HEK293 (cell line): Measurements from ENCODE around the gene DCC.

ENCODE experiments used
- CTCF ChIA-PET: fragments of 350-600 bp; formaldehyde crosslinking; extraction: SDS; loops from one replicate; lab custom pipeline; 2021; ENCODE audit warnings: antibody characterized with exemption; lab: Yijun Ruan, JAX
- POLR2A ChIA-PET: fragments of 300-600 bp; formaldehyde crosslinking; extraction: SDS; loops from one replicate; lab custom pipeline; 2020; ENCODE audit warnings: antibody characterized with exemption, inconsistent platforms; lab: Yijun Ruan, JAX
- H3K27ac ChIP-seq: fragments of 200-500 bp; sonication (Bioruptor generic); 2 replicates; pipeline ENCODE4 v1.5.1; 2014; ENCODE audit warnings: low read depth, low read length, control low read depth, inconsistent platforms; ENCODE audit errors: extremely low read depth
- H3K36me3 ChIP-seq, 2 experiments: fragments of 200-500 bp in 1 of 2; sonication (Bioruptor generic) in 1 of 2; 1 replicate in 1 of 2; 2 replicates in 1 of 2; pipeline ENCODE4 v1.5.1; 2014 to 2017; ENCODE audit warnings: inconsistent platforms in 2 of 2, low read length in 2 of 2; ENCODE audit not compliant: control insufficient read depth in 2 of 2, insufficient read depth in 1 of 2
- H3K4me1 ChIP-seq: fragments of 200-500 bp; sonication (Bioruptor generic); 2 replicates; pipeline ENCODE4 v1.5.1; 2014; ENCODE audit warnings: mild to moderate bottlenecking, low read length, inconsistent platforms; ENCODE audit not compliant: control insufficient read depth, insufficient read depth
- H3K4me3 ChIP-seq: 2 replicates; pipeline ENCODE4 v1.5.1; 2011; ENCODE audit warnings: low read depth, mild to moderate bottlenecking, control low read depth, low read length, moderate library complexity
- H3K9me3 ChIP-seq: fragments of 200-500 bp; sonication (Bioruptor generic); 2 replicates; pipeline ENCODE4 v1.5.1; 2014; ENCODE audit warnings: low read depth, low read length, inconsistent platforms; ENCODE audit not compliant: control insufficient read depth, insufficient read depth
- GLIS1 ChIP-seq: fragments of 450-650 bp; formaldehyde crosslinking; IDR thresholded peaks from 2 replicates; pipeline ENCODE4 v1.5.1; 2016; ENCODE audit warnings: missing biosample characterization, missing genetic modification characterization
- YY2 ChIP-seq: fragments of 450-650 bp; formaldehyde crosslinking; IDR thresholded peaks from 2 replicates; pipeline ENCODE4 v1.5.1; 2016; ENCODE audit warnings: missing biosample characterization, missing genetic modification characterization
- ZBTB7A ChIP-seq: fragments of 450-650 bp; formaldehyde crosslinking; IDR thresholded peaks from 2 replicates; pipeline ENCODE4 v1.5.1; 2016; ENCODE audit warnings: low read depth, missing biosample characterization, missing genetic modification characterization
- ZIC2 ChIP-seq: fragments of 450-650 bp; formaldehyde crosslinking; IDR thresholded peaks from 2 replicates; pipeline ENCODE4 v1.5.1; 2016; ENCODE audit warnings: missing biosample characterization, missing genetic modification characterization
- ZNF132 ChIP-seq: fragments of 450-650 bp; formaldehyde crosslinking; IDR thresholded peaks from 2 replicates; pipeline ENCODE4 v1.5.1; 2017; ENCODE audit warnings: missing biosample characterization, missing genetic modification characterization, borderline replicate concordance
- ZNF239 ChIP-seq: fragments of 450-650 bp; formaldehyde crosslinking; IDR thresholded peaks from 2 replicates; pipeline ENCODE4 v1.5.1; 2016; ENCODE audit warnings: missing biosample characterization, missing genetic modification characterization
- ZNF292 ChIP-seq: fragments of 450-650 bp; formaldehyde crosslinking; IDR thresholded peaks from 2 replicates; pipeline ENCODE4 v1.5.1; 2016; ENCODE audit warnings: low read depth, missing biosample characterization, missing genetic modification characterization, borderline replicate concordance
- ZNF324 ChIP-seq: fragments of 450-650 bp; formaldehyde crosslinking; IDR thresholded peaks from 2 replicates; pipeline ENCODE4 v1.5.1; 2016; ENCODE audit warnings: missing biosample characterization, missing genetic modification characterization
- ZNF350 ChIP-seq: fragments of 450-650 bp; formaldehyde crosslinking; IDR thresholded peaks from 2 replicates; pipeline ENCODE4 v1.5.0; 2017; ENCODE audit warnings: missing biosample characterization, mild to moderate bottlenecking, missing genetic modification characterization
- ZNF394 ChIP-seq: fragments of 450-650 bp; formaldehyde crosslinking; IDR thresholded peaks from 2 replicates; pipeline ENCODE4 v1.5.1; 2016; ENCODE audit warnings: missing biosample characterization, missing genetic modification characterization, mild to moderate bottlenecking, moderate library complexity, borderline replicate concordance
- ZNF596 ChIP-seq: fragments of 450-650 bp; IDR thresholded peaks from 2 replicates; pipeline ENCODE4 v1.5.0; 2018; ENCODE audit warnings: missing biosample characterization, mild to moderate bottlenecking, missing genetic modification characterization, moderate library complexity
- ZNF623 ChIP-seq: fragments of 450-650 bp; formaldehyde crosslinking; IDR thresholded peaks from 2 replicates; pipeline ENCODE4 v1.5.1; 2016; ENCODE audit warnings: missing biosample characterization, missing genetic modification characterization
- ZNF670 ChIP-seq: fragments of 450-650 bp; formaldehyde crosslinking; IDR thresholded peaks from 2 replicates; pipeline ENCODE4 v1.5.1; 2016; ENCODE audit warnings: missing biosample characterization, missing genetic modification characterization, low read depth
- ZSCAN23 ChIP-seq: fragments of 450-650 bp; formaldehyde crosslinking; IDR thresholded peaks from 2 replicates; pipeline ENCODE4 v1.5.1; 2016; ENCODE audit warnings: missing biosample characterization, missing genetic modification characterization
- TF ChIP-seq, protein P1 (sequence below): fragments of 450-650 bp; formaldehyde crosslinking; IDR thresholded peaks from 2 replicates; pipeline ENCODE4 v1.5.1; 2016; ENCODE audit warnings: missing biosample characterization, missing genetic modification characterization, borderline replicate concordance
- TF ChIP-seq, protein P2 (sequence below): fragments of 450-650 bp; IDR thresholded peaks from 2 replicates; pipeline ENCODE4 v1.5.1; 2018; ENCODE audit warnings: missing biosample characterization, missing genetic modification characterization
- TF ChIP-seq, protein P3 (sequence below): fragments of 450-650 bp; formaldehyde crosslinking; IDR thresholded peaks from 2 replicates; pipeline ENCODE4 v1.5.1; 2016; ENCODE audit warnings: missing biosample characterization, missing genetic modification characterization
- TF ChIP-seq, protein P4 (sequence below): fragments of 450-650 bp; formaldehyde crosslinking; IDR thresholded peaks from 2 replicates; pipeline ENCODE4 v1.5.1; 2017; ENCODE audit warnings: missing biosample characterization, missing genetic modification characterization

The DCC gene

DNA sequence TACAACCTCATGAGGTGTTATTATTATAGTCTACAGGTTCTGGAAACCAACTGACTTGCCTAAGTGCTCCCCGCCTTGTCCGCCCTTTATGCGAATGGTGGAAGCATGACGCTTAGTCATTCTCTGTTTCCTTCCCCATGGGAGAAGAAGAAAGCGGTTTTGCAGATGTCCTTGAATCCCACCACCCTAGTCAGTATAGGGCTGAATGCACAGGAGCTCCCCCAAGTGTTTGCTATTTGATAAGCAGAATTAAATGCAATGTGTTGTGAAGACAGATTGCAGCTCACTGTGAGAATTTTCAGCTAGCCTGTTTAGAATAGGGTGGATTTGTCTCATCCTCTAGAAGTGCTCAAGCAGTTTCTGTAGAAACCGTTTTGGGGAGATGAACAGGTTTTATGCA is 652.0 kb downstream of the DCC start (continued):
- TF ChIP-seq, protein P1, sequence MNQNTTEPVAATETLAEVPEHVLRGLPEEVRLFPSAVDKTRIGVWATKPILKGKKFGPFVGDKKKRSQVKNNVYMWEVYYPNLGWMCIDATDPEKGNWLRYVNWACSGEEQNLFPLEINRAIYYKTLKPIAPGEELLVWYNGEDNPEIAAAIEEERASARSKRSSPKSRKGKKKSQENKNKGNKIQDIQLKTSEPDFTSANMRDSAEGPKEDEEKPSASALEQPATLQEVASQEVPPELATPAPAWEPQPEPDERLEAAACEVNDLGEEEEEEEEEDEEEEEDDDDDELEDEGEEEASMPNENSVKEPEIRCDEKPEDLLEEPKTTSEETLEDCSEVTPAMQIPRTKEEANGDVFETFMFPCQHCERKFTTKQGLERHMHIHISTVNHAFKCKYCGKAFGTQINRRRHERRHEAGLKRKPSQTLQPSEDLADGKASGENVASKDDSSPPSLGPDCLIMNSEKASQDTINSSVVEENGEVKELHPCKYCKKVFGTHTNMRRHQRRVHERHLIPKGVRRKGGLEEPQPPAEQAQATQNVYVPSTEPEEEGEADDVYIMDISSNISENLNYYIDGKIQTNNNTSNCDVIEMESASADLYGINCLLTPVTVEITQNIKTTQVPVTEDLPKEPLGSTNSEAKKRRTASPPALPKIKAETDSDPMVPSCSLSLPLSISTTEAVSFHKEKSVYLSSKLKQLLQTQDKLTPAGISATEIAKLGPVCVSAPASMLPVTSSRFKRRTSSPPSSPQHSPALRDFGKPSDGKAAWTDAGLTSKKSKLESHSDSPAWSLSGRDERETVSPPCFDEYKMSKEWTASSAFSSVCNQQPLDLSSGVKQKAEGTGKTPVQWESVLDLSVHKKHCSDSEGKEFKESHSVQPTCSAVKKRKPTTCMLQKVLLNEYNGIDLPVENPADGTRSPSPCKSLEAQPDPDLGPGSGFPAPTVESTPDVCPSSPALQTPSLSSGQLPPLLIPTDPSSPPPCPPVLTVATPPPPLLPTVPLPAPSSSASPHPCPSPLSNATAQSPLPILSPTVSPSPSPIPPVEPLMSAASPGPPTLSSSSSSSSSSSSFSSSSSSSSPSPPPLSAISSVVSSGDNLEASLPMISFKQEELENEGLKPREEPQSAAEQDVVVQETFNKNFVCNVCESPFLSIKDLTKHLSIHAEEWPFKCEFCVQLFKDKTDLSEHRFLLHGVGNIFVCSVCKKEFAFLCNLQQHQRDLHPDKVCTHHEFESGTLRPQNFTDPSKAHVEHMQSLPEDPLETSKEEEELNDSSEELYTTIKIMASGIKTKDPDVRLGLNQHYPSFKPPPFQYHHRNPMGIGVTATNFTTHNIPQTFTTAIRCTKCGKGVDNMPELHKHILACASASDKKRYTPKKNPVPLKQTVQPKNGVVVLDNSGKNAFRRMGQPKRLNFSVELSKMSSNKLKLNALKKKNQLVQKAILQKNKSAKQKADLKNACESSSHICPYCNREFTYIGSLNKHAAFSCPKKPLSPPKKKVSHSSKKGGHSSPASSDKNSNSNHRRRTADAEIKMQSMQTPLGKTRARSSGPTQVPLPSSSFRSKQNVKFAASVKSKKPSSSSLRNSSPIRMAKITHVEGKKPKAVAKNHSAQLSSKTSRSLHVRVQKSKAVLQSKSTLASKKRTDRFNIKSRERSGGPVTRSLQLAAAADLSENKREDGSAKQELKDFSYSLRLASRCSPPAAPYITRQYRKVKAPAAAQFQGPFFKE (tag by site-specific recombination), result no peak
- TF ChIP-seq ZNF292 (tag by site-specific recombination), result no peak

DNA sequence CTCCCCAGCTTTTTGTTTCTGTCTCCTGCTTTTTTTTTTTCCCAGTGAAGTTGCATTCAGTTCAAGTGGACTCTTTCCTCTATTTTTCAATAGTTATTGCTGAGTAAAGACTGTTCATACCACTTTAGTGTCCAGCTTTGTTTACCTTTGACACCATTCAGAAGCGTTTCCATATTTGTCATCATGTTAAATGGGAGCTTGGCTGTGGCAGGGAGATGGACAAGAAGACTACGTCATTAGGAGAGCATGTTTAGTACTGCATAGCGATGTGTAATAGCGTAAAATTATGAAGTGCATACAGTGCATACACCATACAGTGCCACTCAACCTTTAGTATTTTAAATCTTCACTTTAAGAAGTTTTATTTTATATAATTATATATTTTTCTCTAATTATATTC is 655.9 kb downstream of the DCC start:
- no peaks in the 10 kb centered on the region for H3K36me3 ChIP-seq
- H3K27ac ChIP-seq, result no peak overlapping the region
- ChIA-PET POLR2A (no interaction called here), CTCF (no interaction called here)
- H3K9me3 ChIP-seq, result no peaks in the 10 kb centered on the region
- no peaks in the 10 kb centered on the region for H3K4me1 ChIP-seq
- no peak overlapping the region for H3K4me3 ChIP-seq
- no peak for TF ChIP-seq YY2
- TF ChIP-seq ZNF623 (tag by site-specific recombination), result no peak
- TF ChIP-seq ZNF670 (tag by site-specific recombination), result no peak
- TF ChIP-seq, protein P2, sequence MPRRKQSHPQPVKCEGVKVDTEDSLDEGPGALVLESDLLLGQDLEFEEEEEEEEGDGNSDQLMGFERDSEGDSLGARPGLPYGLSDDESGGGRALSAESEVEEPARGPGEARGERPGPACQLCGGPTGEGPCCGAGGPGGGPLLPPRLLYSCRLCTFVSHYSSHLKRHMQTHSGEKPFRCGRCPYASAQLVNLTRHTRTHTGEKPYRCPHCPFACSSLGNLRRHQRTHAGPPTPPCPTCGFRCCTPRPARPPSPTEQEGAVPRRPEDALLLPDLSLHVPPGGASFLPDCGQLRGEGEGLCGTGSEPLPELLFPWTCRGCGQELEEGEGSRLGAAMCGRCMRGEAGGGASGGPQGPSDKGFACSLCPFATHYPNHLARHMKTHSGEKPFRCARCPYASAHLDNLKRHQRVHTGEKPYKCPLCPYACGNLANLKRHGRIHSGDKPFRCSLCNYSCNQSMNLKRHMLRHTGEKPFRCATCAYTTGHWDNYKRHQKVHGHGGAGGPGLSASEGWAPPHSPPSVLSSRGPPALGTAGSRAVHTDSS (tag by site-specific recombination), result no peak
- TF ChIP-seq ZIC2, result no peak
- no peak for TF ChIP-seq ZNF239 (tag by site-specific recombination)
- TF ChIP-seq ZNF350 (tag by site-specific recombination), result no peak
- no peak for TF ChIP-seq ZNF324
- TF ChIP-seq, protein P3, sequence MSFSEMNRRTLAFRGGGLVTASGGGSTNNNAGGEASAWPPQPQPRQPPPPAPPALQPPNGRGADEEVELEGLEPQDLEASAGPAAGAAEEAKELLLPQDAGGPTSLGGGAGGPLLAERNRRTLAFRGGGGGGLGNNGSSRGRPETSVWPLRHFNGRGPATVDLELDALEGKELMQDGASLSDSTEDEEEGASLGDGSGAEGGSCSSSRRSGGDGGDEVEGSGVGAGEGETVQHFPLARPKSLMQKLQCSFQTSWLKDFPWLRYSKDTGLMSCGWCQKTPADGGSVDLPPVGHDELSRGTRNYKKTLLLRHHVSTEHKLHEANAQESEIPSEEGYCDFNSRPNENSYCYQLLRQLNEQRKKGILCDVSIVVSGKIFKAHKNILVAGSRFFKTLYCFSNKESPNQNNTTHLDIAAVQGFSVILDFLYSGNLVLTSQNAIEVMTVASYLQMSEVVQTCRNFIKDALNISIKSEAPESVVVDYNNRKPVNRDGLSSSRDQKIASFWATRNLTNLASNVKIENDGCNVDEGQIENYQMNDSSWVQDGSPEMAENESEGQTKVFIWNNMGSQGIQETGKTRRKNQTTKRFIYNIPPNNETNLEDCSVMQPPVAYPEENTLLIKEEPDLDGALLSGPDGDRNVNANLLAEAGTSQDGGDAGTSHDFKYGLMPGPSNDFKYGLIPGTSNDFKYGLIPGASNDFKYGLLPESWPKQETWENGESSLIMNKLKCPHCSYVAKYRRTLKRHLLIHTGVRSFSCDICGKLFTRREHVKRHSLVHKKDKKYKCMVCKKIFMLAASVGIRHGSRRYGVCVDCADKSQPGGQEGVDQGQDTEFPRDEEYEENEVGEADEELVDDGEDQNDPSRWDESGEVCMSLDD (tag by site-specific recombination), result no peak
- TF ChIP-seq ZNF596 (tag by site-specific recombination), result no peak
- TF ChIP-seq ZBTB7A, result no peak
- TF ChIP-seq ZNF394 (tag by site-specific recombination), result no peak
- TF ChIP-seq, protein P4, sequence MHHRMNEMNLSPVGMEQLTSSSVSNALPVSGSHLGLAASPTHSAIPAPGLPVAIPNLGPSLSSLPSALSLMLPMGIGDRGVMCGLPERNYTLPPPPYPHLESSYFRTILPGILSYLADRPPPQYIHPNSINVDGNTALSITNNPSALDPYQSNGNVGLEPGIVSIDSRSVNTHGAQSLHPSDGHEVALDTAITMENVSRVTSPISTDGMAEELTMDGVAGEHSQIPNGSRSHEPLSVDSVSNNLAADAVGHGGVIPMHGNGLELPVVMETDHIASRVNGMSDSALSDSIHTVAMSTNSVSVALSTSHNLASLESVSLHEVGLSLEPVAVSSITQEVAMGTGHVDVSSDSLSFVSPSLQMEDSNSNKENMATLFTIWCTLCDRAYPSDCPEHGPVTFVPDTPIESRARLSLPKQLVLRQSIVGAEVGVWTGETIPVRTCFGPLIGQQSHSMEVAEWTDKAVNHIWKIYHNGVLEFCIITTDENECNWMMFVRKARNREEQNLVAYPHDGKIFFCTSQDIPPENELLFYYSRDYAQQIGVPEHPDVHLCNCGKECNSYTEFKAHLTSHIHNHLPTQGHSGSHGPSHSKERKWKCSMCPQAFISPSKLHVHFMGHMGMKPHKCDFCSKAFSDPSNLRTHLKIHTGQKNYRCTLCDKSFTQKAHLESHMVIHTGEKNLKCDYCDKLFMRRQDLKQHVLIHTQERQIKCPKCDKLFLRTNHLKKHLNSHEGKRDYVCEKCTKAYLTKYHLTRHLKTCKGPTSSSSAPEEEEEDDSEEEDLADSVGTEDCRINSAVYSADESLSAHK (tag by site-specific recombination), result no peak
- TF ChIP-seq, protein P1 (tag by site-specific recombination), result no peak
- no peak for TF ChIP-seq GLIS1 (tag by site-specific recombination)
- TF ChIP-seq ZNF132 (tag by site-specific recombination), result no peak
- TF ChIP-seq ZSCAN23 (tag by site-specific recombination), result no peak
